GM13977 (cell line): ENCODE data around the gene OPA3.
"Not testable (repeated sequence)": the region's sequence is repeated elsewhere in the genome, so short reads cannot be mapped to it uniquely, and the experiment has no call there.

Experiments
- DNase-seq: peaks from one replicate; pipeline ENCODE4 v3.0.0; 2012; ENCODE audit warnings: low spot score
- in situ Hi-C: fragments of 300-500 bp; cut with MboI; formaldehyde crosslinking; loops from one replicate; pipeline ENCODE4 v1.12.0; 2022; ENCODE audit warnings: low sequenced_read_pairs, low pct_unique_long_range_greater_than_20kb, mixed read lengths, inconsistent platforms; ENCODE audit not compliant: unreplicated experiment
- TF ChIP-seq, protein P1 (sequence below): IDR thresholded peaks from 2 replicates; pipeline ENCODE4 v1.5.1; 2012; ENCODE audit warnings: mild to moderate bottlenecking, control low read depth; ENCODE audit not compliant: insufficient read depth; ENCODE audit errors: extremely low read depth, missing control alignments

The OPA3 gene

DNA sequence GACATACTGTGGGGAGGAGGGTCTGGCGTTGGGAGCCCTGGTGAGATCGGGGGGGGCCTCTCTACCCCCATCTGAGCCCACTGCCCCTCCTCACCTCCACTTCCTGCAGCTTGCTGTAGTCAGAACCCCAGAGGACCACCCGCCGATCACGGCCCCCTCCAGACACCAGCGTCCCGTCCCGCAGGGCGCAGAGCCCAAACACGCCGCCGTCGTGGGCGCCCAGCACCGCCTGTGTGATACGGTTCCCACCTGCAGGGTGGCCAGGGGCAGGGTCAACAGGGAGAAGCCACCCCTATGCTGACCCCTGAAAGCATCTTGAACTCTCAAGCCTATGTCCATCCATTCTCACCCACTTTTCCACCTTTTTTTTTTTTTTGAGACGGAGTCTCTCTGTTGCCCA is 36.8 kb upstream of the OPA3 start:
- TF ChIP-seq, protein P1, sequence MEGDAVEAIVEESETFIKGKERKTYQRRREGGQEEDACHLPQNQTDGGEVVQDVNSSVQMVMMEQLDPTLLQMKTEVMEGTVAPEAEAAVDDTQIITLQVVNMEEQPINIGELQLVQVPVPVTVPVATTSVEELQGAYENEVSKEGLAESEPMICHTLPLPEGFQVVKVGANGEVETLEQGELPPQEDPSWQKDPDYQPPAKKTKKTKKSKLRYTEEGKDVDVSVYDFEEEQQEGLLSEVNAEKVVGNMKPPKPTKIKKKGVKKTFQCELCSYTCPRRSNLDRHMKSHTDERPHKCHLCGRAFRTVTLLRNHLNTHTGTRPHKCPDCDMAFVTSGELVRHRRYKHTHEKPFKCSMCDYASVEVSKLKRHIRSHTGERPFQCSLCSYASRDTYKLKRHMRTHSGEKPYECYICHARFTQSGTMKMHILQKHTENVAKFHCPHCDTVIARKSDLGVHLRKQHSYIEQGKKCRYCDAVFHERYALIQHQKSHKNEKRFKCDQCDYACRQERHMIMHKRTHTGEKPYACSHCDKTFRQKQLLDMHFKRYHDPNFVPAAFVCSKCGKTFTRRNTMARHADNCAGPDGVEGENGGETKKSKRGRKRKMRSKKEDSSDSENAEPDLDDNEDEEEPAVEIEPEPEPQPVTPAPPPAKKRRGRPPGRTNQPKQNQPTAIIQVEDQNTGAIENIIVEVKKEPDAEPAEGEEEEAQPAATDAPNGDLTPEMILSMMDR: no peak
- in situ Hi-C loops: no loop called here

DNA sequence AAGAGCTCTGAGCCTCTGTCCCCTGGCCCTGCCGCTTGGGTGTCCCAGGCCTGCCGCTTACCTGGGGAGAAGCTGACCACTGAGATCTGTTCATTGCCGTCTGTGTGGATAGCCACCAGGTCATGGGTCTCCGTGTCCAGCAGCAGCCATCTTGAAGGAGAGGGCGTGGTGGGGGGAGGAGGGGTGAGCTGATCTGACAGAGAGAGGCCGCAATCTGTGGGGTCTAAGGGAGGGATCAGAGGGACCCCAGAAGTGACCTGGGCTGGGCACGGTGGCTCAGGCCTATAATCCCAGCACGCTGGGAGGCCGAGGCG is 32.1 kb upstream of the OPA3 start:
- in situ Hi-C loops: no loop called here
- no peak for DNase-seq
- TF ChIP-seq, protein P1: no peak

More for the DNA sequence above, 36.8 kb upstream of the OPA3 start:
- no peak for DNase-seq

DNA sequence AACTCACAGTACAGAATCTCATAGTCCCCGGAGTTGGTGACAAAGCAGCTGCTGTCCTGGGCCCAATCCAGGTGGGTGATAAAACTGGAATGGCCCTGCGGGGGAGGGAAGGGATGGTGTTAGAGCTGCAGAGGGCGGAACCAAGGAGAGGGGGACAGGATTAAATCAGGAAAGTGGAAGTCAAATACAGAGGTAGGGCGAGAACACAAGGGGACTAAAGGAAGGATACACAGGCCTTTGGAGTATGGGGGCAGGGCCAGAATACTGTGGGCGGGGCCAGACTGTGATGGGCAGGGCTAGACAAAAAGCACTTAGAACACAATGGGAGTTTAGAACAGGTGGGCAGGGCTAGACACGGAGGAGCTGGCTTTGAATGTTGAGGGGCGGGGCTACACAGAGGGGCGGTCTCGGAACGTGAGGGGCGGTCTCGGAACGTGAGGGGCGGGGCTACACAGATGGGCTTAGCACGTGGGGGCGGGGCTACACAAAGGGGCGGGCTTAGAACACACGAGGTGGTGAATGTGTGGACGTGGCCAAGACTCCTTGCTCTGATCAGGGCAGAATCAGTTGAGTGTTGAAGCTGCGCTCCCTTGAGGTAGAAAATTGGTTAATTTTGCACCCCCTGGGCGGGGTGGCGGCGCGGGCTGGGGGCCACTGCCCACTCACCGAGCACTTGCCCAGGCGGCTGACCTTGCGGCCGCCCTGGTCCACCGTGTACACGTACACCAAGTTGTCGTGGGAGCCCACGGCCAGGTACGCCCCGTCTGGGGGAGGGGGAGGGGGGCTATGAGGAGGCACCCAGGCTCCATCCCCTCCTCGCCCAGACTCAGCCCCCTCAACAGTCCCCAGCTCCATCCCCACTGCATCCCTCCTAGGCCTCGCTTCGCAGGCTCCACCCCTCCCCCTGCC is 31.4 kb upstream of the OPA3 start:
- in situ Hi-C loops: no loop called here
- peak; percentile 96 for DNase-seq
- TF ChIP-seq, protein P1: no peak

DNA sequence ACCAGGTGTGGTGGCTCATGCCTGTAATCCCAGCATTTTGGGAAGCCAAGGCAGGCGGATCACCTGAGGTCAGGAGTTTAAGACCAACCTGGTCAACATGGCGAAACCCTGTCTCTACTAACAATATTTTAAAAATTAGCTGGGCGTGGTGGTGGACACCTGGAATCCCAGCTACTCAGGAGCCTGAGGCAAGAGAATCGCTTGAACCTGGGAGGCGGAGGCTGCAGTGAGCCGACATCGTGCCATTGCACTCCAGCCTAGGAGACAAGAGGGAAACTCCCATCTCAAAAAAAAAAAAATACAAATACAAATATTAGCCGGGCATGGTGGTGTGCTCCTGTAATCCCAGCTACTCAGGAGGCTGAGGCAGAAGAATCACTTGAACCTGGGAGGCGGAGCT is 30.5 kb upstream of the OPA3 start:
- in situ Hi-C loops, DNase-seq: not testable (repeated sequence)

DNA sequence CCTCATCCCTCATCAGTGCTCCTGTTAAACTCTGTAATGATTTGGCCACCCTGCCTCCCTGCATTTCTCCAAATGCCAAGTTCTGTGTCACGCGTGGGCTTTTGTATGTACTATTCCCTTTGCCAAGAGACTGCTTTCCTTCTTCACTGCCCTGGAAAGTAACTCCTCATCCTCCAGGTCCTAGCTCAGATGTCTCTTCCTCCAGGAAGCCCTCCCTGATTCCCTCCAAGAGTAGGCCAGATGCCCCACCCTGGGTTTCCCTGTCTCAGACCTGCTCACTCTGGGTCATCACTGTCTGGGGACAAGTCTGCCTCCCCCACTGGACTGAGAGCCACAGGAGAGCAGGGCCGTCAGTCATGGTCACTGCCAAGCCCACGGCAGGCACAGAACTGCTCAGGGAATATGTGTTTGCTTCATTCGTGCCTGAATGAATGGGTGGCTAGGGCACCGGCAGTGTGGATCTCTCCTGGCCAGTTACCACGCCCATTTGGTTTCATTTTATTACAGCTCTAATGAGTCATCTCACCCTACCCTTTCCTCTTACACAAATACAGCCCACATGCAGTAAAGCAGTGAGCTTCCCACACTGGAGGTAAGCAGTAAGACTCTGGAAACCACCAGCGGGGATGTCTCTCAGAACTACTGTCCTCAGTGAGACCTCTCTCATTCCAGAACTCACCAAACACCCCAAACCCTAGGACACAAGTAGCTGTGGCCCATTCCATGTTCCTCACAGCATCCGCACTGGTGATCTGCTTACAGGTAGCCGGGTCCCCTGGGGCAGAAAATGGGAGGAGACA is 29.5 kb upstream of the OPA3 start:
- in situ Hi-C loops: no loop called here
- DNase-seq: peak; percentile 84
- TF ChIP-seq, protein P1: no peak

DNA sequence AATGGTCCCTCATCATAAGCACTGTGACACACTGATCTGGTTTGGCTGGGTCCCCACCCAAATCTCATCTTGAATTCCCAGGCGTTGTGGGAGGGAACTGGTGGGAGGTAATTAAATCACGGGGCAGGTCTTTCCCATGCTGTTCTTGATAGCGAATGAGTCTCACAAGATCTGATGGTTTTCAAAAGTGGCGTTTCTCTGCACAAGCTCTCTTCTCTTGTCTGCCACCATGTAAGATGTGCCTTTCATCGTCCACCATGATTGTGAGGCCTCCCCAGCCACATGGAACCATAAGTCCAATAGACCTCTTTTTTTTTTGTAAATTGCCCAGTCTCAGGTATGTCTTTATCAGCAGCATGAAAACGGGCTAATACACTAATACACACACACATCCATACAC is 24.3 kb upstream of the OPA3 start:
- DNase-seq: no peak
- in situ Hi-C loops: no loop called here
- TF ChIP-seq, protein P1: no peak
